ENCODE results near the gene LSAMP. TPM values are rescaled to one million over a fixed set of nuclear protein-coding genes. Genes with fewer than 3 reads are reported as not detected.

LSAMP gene
- total RNA-seq, 6 experiments from 2014 or later, result under 0.01 to 0.22 (median 0.12) TPM; not detected in 1

DNA sequence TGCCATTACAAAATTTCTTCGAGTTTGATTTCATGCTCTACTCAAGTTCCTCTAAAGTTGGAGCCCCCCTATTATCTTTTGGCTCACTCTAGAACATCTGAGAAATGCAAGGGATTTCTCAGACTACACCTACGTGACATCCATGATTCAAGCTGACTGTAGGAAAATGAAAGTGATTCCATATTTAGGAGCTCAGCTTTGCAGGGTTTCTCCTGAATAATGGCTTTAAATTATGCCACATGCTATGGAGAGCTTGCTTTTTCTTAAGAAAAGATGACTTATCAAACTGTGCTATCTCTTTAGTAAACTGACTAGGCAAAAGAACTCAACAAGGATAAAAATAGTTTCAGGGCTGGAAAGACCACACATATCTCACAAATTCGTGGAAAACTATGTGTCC lies 292.1 kb downstream of the LSAMP start:
- Histone ChIP-seq H3K36me3 (no peaks in the 10 kb centered on the region), H3K27ac (no peak overlapping the region), H3K4me3 (no peak overlapping the region), H3K27me3 (no peaks in the 10 kb centered on the region), H3K4me1 (no peaks in the 10 kb centered on the region), H3K9me3 (no peaks in the 10 kb centered on the region)
- intact Hi-C loops (cut with DNase I), result no loop called here
- no peak for ATAC-seq
- WGBS (ENCODE audit: insufficient coverage, low coverage, low lambda C conversion rate, missing lambda C conversion rate), result 29% methylated on average over 3 of the region's 3 CpGs
- DNase-seq, result no peak
- no peak for TF ChIP-seq POLR2A (IDR thresholded peaks at IDR 0.05)
- TF ChIP-seq, protein P1, sequence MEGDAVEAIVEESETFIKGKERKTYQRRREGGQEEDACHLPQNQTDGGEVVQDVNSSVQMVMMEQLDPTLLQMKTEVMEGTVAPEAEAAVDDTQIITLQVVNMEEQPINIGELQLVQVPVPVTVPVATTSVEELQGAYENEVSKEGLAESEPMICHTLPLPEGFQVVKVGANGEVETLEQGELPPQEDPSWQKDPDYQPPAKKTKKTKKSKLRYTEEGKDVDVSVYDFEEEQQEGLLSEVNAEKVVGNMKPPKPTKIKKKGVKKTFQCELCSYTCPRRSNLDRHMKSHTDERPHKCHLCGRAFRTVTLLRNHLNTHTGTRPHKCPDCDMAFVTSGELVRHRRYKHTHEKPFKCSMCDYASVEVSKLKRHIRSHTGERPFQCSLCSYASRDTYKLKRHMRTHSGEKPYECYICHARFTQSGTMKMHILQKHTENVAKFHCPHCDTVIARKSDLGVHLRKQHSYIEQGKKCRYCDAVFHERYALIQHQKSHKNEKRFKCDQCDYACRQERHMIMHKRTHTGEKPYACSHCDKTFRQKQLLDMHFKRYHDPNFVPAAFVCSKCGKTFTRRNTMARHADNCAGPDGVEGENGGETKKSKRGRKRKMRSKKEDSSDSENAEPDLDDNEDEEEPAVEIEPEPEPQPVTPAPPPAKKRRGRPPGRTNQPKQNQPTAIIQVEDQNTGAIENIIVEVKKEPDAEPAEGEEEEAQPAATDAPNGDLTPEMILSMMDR (IDR thresholded peaks at IDR 0.05), result no peak

- TF ChIP-seq, protein P1 (IDR thresholded peaks at IDR 0.05), result no peak
- no peak for TF ChIP-seq POLR2A (IDR thresholded peaks at IDR 0.05)
- intact Hi-C loops (cut with DNase I), result no loop called here
- Histone ChIP-seq H3K9me3 (no peaks in the 10 kb centered on the region), H3K36me3 (no peaks in the 10 kb centered on the region), H3K27ac (no peak overlapping the region), H3K4me1 (no peaks in the 10 kb centered on the region), H3K4me3 (no peak overlapping the region), H3K27me3 (no peaks in the 10 kb centered on the region)
- 15% methylated on average over 1 of the region's 1 CpG for WGBS (ENCODE audit: insufficient coverage, low coverage, low lambda C conversion rate, missing lambda C conversion rate)
- no peak for DNase-seq
- ATAC-seq, result no peak
Observed at GRCh38 chr3:116150655-116151167, 294.6 kb downstream of the LSAMP start.

- DNase-seq (no peak), ATAC-seq (no peak)
- H3K27ac ChIP-seq, result no peak overlapping the region
- H3K9me3 ChIP-seq, result no peaks in the 10 kb centered on the region
- 59% methylated on average over 7 of the region's 7 CpGs for WGBS (ENCODE audit: insufficient coverage, low coverage, low lambda C conversion rate, missing lambda C conversion rate)
- intact Hi-C loops (cut with DNase I), result no loop called here
- TF ChIP-seq, protein P1 (IDR thresholded peaks at IDR 0.05), result no peak
- TF ChIP-seq POLR2A (IDR thresholded peaks at IDR 0.05), result no peak
- H3K4me1 ChIP-seq, result no peaks in the 10 kb centered on the region
- H3K27me3 ChIP-seq, result no peaks in the 10 kb centered on the region
- H3K4me3 ChIP-seq, result no peak overlapping the region
- H3K36me3 ChIP-seq, result no peaks in the 10 kb centered on the region
Observed at GRCh38 chr3:116148881-116149851, 296.1 kb downstream of the LSAMP start.

GRCh38 chr3:116145613-116146012 lies 299.7 kb downstream of the LSAMP start:
- intact Hi-C loops (cut with DNase I), result no loop called here
- Histone ChIP-seq H3K4me1 (no peaks in the 10 kb centered on the region), H3K36me3 (no peaks in the 10 kb centered on the region), H3K27ac (no peak overlapping the region), H3K27me3 (no peaks in the 10 kb centered on the region), H3K9me3 (no peaks in the 10 kb centered on the region), H3K4me3 (no peak overlapping the region)
- WGBS (ENCODE audit: insufficient coverage, low coverage, low lambda C conversion rate, missing lambda C conversion rate), result 91% methylated on average over 1 of the region's 1 CpG
- no peak for TF ChIP-seq POLR2A (IDR thresholded peaks at IDR 0.05)
- TF ChIP-seq, protein P1 (IDR thresholded peaks at IDR 0.05), result no peak
- DNase-seq, result no peak
- ATAC-seq, result no peak
